ENCODE measurements around the gene SYTL3. TPM values are rescaled to one million over a fixed set of nuclear protein-coding genes. Genes with fewer than 3 reads are reported as not detected.

SYTL3 gene
- total RNA-seq, 6 donors from 2014 or later, result 10.3 to 28.3 (median 20.0) TPM

GRCh38 chr6:158769771-158770432 lies 120.0 kb downstream of the SYTL3 start:
- WGBS, 2 donors, result 92 to 95% methylated on average over 12 to 18 of the region's 18 CpGs
- H3K4me3 ChIP-seq, result no peak overlapping the region
- H3K27ac ChIP-seq, result peak overlapping the region in 2 of 4 donors; percentile 2 to 5
- DNase-seq (peak in 1 of 2 donors; percentile 39), ATAC-seq (ENCODE audit: low FRiP score in 2 of 2) (no peak)
- peaks cover 0 to 7% (median 0%) of the 10 kb centered on the region in 4 donors for H3K4me1 ChIP-seq
- no peaks in the 10 kb centered on the region for H3K27me3 ChIP-seq
- TF ChIP-seq POLR2AphosphoS5 (IDR thresholded peaks at IDR 0.05) (no peak), CTCF (IDR thresholded peaks at IDR 0.05) (no peak), POLR2A (IDR thresholded peaks at IDR 0.05) (no peak), EP300 (IDR thresholded peaks at IDR 0.05) (no peak)
- H3K36me3 ChIP-seq, result peaks cover 60 to 100% (median 95%) of the 10 kb centered on the region in 4 donors
- no peaks in the 10 kb centered on the region for H3K9me3 ChIP-seq

GRCh38 chr6:158770533-158771330 lies 120.9 kb downstream of the SYTL3 start:
- Histone ChIP-seq H3K9me3 (no peaks in the 10 kb centered on the region), H3K4me1 (peaks cover 0 to 7% (median 0%) of the 10 kb centered on the region in 4 donors), H3K36me3 (peaks cover 63 to 100% (median 94%) of the 10 kb centered on the region in 4 donors), H3K4me3 (no peak overlapping the region), H3K27ac (peak overlapping the region in 1 of 4 donors; percentile 2), H3K27me3 (no peaks in the 10 kb centered on the region)
- 85 to 89% methylated on average over 16 to 21 of the region's 21 CpGs for WGBS, 2 donors
- DNase-seq (no peak), ATAC-seq (ENCODE audit: low FRiP score in 2 of 2) (no peak)
- TF ChIP-seq POLR2AphosphoS5 (IDR thresholded peaks at IDR 0.05), result no peak
- no peak for TF ChIP-seq POLR2A (IDR thresholded peaks at IDR 0.05)
- no peak for TF ChIP-seq CTCF (IDR thresholded peaks at IDR 0.05)
- TF ChIP-seq EP300 (IDR thresholded peaks at IDR 0.05), result no peak

- Histone ChIP-seq H3K9me3 (no peaks in the 10 kb centered on the region), H3K27ac (peak overlapping the region in 1 of 4 donors; percentile 11), H3K27me3 (no peaks in the 10 kb centered on the region), H3K36me3 (peaks cover 64 to 100% (median 93%) of the 10 kb centered on the region in 4 donors), H3K4me1 (peaks cover 0 to 7% (median 0%) of the 10 kb centered on the region in 4 donors), H3K4me3 (no peak overlapping the region)
- TF ChIP-seq EP300 (IDR thresholded peaks at IDR 0.05) (no peak), POLR2AphosphoS5 (IDR thresholded peaks at IDR 0.05) (no peak), CTCF (IDR thresholded peaks at IDR 0.05) (no peak), POLR2A (IDR thresholded peaks at IDR 0.05) (no peak)
- DNase-seq, result no peak
- WGBS, 2 donors, result 95% methylated on average over 16 of the region's 16 CpGs
- ATAC-seq (ENCODE audit: low FRiP score in 2 of 2), result peak in 1 of 2 donors; percentile 22
These were observed 121.7 kb downstream of the SYTL3 start for GRCh38 chr6:158771399-158772152.

GRCh38 chr6:158772172-158772571 lies 122.3 kb downstream of the SYTL3 start:
- 97% methylated on average over 10 to 11 of the region's 11 CpGs for WGBS, 2 donors
- peaks cover 0 to 9% (median 0%) of the 10 kb centered on the region in 4 donors for H3K4me1 ChIP-seq
- H3K4me3 ChIP-seq, result no peak overlapping the region
- H3K9me3 ChIP-seq, result no peaks in the 10 kb centered on the region
- DNase-seq (no peak), ATAC-seq (ENCODE audit: low FRiP score in 2 of 2) (no peak)
- TF ChIP-seq POLR2AphosphoS5 (IDR thresholded peaks at IDR 0.05) (no peak), EP300 (IDR thresholded peaks at IDR 0.05) (no peak), POLR2A (IDR thresholded peaks at IDR 0.05) (no peak), CTCF (IDR thresholded peaks at IDR 0.05) (no peak)
- peaks cover 58 to 100% (median 93%) of the 10 kb centered on the region in 4 donors for H3K36me3 ChIP-seq
- H3K27ac ChIP-seq, result peak overlapping the region in 2 of 4 donors; percentile 11 to 37
- no peaks in the 10 kb centered on the region for H3K27me3 ChIP-seq

Measured in upper lobe of left lung (tissue), 6 donors.